Astrocyte (in vitro differentiated cells and primary cell): ENCODE measurements around the gene ACAD11. TPM values are rescaled to one million over a fixed set of nuclear protein-coding genes. Genes with fewer than 3 reads are reported as not detected.

Source experiments
- DNase-seq: peaks from one replicate; pipeline ENCODE4 v3.0.0-alpha.2; 2010; ENCODE audit warnings: low read depth
- FAIRE-seq: peaks from 2 replicates; lab custom pipeline; 2011; peaks lifted over from hg19 to GRCh38; lab: Jason Lieb, UNC
- H2AFZ ChIP-seq: 2 replicates; pipeline ENCODE4 v1.6.0; 2012; ENCODE audit warnings: low read depth, low read length, inconsistent platforms
- H3K27ac ChIP-seq: 2 replicates; pipeline ENCODE4 v1.5.1; 2011; ENCODE audit warnings: low read depth, low read length, inconsistent platforms
- H3K27me3 ChIP-seq: 2 replicates; pipeline ENCODE4 v1.6.0; 2011; ENCODE audit warnings: low read length, inconsistent platforms; ENCODE audit not compliant: insufficient read depth
- H3K36me3 ChIP-seq: 2 replicates; pipeline ENCODE4 v1.5.1; 2011; ENCODE audit warnings: low read length, inconsistent platforms; ENCODE audit not compliant: insufficient read depth
- H3K4me1 ChIP-seq: 2 replicates; pipeline ENCODE4 v1.5.1; 2011; ENCODE audit warnings: low read length, inconsistent platforms; ENCODE audit not compliant: insufficient read depth
- H3K4me2 ChIP-seq: 2 replicates; pipeline ENCODE4 v1.6.0; 2012; ENCODE audit warnings: low read length, inconsistent platforms
- H3K4me3 ChIP-seq: 2 replicates; pipeline ENCODE4 v1.5.1; 2011; ENCODE audit warnings: low read depth, mild to moderate bottlenecking, low read length, inconsistent platforms; ENCODE audit not compliant: insufficient read depth
- H3K79me2 ChIP-seq: 2 replicates; pipeline ENCODE4 v1.6.0; 2012; ENCODE audit warnings: mild to moderate bottlenecking, low read length, inconsistent platforms; ENCODE audit not compliant: insufficient read depth
- H3K9ac ChIP-seq: 2 replicates; pipeline ENCODE4 v1.6.0; 2012; ENCODE audit warnings: mild to moderate bottlenecking, low read length, inconsistent platforms
- H3K9me3 ChIP-seq: 2 replicates; pipeline ENCODE4 v1.5.1; 2012; ENCODE audit warnings: low read depth, mild to moderate bottlenecking, low read length, inconsistent platforms; ENCODE audit not compliant: insufficient read depth
- H4K20me1 ChIP-seq: 2 replicates; pipeline ENCODE4 v1.6.0; 2012; ENCODE audit warnings: low read length, inconsistent platforms; ENCODE audit not compliant: insufficient read depth
- H3K27ac Mint-ChIP-seq: one replicate; pipeline ENCODE4 v1.8.0; 2021; ENCODE audit warnings: mild to moderate bottlenecking, mixed read lengths; ENCODE audit not compliant: unreplicated experiment
- H3K27me3 Mint-ChIP-seq: one replicate; pipeline ENCODE4 v1.8.0; 2021; ENCODE audit warnings: low read depth, mixed read lengths; ENCODE audit not compliant: unreplicated experiment
- H3K36me3 Mint-ChIP-seq: one replicate; pipeline ENCODE4 v1.8.0; 2021; ENCODE audit warnings: low read depth, mixed read lengths; ENCODE audit not compliant: unreplicated experiment
- H3K4me1 Mint-ChIP-seq: one replicate; pipeline ENCODE4 v1.8.0; 2021; ENCODE audit warnings: low read depth, mixed read lengths; ENCODE audit not compliant: unreplicated experiment
- H3K4me3 Mint-ChIP-seq: one replicate; pipeline ENCODE4 v1.8.0; 2021; ENCODE audit warnings: mild to moderate bottlenecking, moderate library complexity, mixed read lengths; ENCODE audit not compliant: unreplicated experiment
- H3K9me3 Mint-ChIP-seq: one replicate; pipeline ENCODE4 v1.8.0; 2021; ENCODE audit warnings: mild to moderate bottlenecking, mixed read lengths; ENCODE audit not compliant: unreplicated experiment
- EZH2 ChIP-seq: IDR thresholded peaks from 2 replicates; pipeline ENCODE4 v1.6.1; 2012; ENCODE audit warnings: mild to moderate bottlenecking, low read length, inconsistent platforms; ENCODE audit not compliant: insufficient read depth
- total RNA-seq: library from RNA; stranded (reverse); gene quantifications from 2 replicates; pipeline ENCODE4 v1.2.1, GENCODE V29; 2021
- TF ChIP-seq, protein P1 (sequence below): IDR thresholded peaks from 2 replicates; pipeline ENCODE4 v1.5.1; 2011; ENCODE audit warnings: low read depth, mild to moderate bottlenecking, inconsistent platforms, low read length, moderate library complexity; ENCODE audit not compliant: insufficient read depth

ACAD11 gene
- total RNA-seq, 1 donor from 2014 or later: 13.0 TPM

DNA sequence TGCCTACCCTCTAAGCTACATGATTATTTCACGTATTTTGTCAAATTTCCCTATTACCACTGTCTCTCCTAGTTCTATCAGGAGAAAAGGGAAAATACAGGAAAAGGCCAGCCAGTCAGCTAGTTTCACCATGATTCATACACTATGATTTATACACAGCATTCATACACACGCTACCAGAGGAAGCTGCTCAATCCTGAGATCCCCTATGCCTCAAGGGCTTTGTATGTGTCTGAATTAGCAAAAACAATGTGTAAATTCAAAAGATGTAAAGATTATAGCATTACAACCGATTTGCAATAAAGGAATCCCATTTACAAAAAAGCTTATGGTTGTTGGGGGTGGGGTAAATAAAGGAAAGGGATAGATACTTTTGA lies 65.7 kb downstream of the ACAD11 start:
- Mint-ChIP-seq H3K36me3 (peaks cover 9% of the 10 kb centered on the region), H3K27me3 (no peaks in the 10 kb centered on the region), H3K9me3 (no peaks in the 10 kb centered on the region), H3K4me1 (peaks cover 19% of the 10 kb centered on the region), H3K27ac (peak overlapping the region; percentile 21), H3K4me3 (no peak overlapping the region)
- Histone ChIP-seq H3K27me3 (no peaks in the 10 kb centered on the region), H3K9me3 (no peaks in the 10 kb centered on the region), H4K20me1 (no peaks in the 10 kb centered on the region), H3K9ac (peak overlapping the region; percentile 52), H3K4me3 (no peak overlapping the region), H2AFZ (peak overlapping the region; percentile 71), H3K4me1 (peaks cover 17% of the 10 kb centered on the region), H3K36me3 (no peaks in the 10 kb centered on the region), H3K27ac (peak overlapping the region; percentile 83), H3K79me2 (no peaks in the 10 kb centered on the region), H3K4me2 (peak overlapping the region; percentile 65)
- TF ChIP-seq, protein P1, sequence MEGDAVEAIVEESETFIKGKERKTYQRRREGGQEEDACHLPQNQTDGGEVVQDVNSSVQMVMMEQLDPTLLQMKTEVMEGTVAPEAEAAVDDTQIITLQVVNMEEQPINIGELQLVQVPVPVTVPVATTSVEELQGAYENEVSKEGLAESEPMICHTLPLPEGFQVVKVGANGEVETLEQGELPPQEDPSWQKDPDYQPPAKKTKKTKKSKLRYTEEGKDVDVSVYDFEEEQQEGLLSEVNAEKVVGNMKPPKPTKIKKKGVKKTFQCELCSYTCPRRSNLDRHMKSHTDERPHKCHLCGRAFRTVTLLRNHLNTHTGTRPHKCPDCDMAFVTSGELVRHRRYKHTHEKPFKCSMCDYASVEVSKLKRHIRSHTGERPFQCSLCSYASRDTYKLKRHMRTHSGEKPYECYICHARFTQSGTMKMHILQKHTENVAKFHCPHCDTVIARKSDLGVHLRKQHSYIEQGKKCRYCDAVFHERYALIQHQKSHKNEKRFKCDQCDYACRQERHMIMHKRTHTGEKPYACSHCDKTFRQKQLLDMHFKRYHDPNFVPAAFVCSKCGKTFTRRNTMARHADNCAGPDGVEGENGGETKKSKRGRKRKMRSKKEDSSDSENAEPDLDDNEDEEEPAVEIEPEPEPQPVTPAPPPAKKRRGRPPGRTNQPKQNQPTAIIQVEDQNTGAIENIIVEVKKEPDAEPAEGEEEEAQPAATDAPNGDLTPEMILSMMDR: no peak
- TF ChIP-seq EZH2: no peak
- FAIRE-seq (peak; percentile 81), DNase-seq (peak; percentile 81)

DNA sequence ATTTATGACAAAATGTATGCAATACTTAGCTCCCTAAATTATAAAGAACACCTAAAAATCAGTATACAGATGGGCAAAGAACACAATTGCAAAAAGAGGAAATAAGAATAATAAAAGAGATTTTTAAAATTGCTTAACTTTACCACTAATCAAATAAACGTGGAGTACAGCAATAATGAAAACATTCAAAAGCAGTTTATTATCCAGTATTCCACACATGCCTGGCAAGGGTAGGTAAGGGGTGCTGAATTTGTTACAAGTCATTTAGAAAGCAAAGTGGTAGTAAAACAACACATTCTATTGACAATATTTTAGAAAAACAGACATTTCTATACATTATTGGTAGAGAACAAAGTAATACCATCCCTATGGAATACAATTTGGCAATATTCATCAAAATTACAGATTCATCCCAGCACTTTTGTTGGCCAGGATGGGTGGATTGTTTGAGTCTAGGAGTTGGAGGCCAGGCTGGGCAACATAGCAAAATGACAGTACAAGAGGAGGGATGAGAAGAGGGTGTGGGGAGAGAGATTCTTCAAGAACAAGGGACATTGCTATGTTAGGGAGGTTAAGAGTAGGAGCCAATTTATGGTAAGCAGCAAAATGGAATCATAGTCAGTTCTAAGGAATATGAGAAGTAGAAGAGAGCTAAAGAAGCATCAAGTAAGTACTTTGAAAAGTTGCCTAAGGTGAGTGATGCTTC lies 66.2 kb downstream of the ACAD11 start:
- H3K9me3 ChIP-seq: no peaks in the 10 kb centered on the region
- peak overlapping the region; percentile 71 for H2AFZ ChIP-seq
- FAIRE-seq (no peak), DNase-seq (no peak)
- H3K79me2 ChIP-seq: no peaks in the 10 kb centered on the region
- peak overlapping the region; percentile 4 for H3K27ac Mint-ChIP-seq
- H3K27me3 Mint-ChIP-seq: no peaks in the 10 kb centered on the region
- no peak for TF ChIP-seq EZH2
- TF ChIP-seq, protein P1: no peak
- no peaks in the 10 kb centered on the region for H4K20me1 ChIP-seq
- H3K4me1 ChIP-seq: peaks cover 17% of the 10 kb centered on the region
- H3K4me3 ChIP-seq: no peak overlapping the region
- H3K36me3 ChIP-seq: no peaks in the 10 kb centered on the region
- peaks cover 5% of the 10 kb centered on the region for H3K36me3 Mint-ChIP-seq
- H3K27me3 ChIP-seq: no peaks in the 10 kb centered on the region
- H3K9me3 Mint-ChIP-seq: no peaks in the 10 kb centered on the region
- no peak overlapping the region for H3K4me3 Mint-ChIP-seq
- H3K9ac ChIP-seq: peak overlapping the region; percentile 52
- H3K4me1 Mint-ChIP-seq: peaks cover 19% of the 10 kb centered on the region
- peak overlapping the region; percentile 83 for H3K27ac ChIP-seq
- peak overlapping the region; percentile 65 for H3K4me2 ChIP-seq

DNA sequence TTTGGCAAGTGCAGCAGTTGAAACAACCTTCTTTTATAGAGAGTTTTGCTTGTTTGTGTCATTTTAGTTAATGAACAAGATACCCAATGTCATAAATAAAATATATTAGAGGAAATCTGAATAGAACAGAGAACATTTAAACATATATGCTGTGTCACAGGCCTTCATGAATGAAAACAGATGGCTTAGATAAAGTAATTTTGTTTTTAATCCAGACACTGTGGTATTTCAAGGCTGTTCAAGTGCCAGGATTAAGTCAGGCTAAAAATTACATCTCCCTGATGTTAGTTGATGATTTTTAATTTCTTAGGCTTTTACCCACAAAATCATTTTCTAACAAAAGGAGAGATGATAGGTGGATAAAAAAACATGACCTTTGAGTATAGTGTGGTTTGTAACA lies 67.4 kb downstream of the ACAD11 start:
- Histone ChIP-seq H3K9me3 (no peaks in the 10 kb centered on the region), H3K4me3 (no peak overlapping the region), H2AFZ (no peak overlapping the region), H3K4me1 (peaks cover 17% of the 10 kb centered on the region), H4K20me1 (no peaks in the 10 kb centered on the region), H3K36me3 (no peaks in the 10 kb centered on the region), H3K27ac (no peak overlapping the region), H3K4me2 (no peak overlapping the region), H3K79me2 (no peaks in the 10 kb centered on the region), H3K27me3 (no peaks in the 10 kb centered on the region), H3K9ac (no peak overlapping the region)
- H3K27me3 Mint-ChIP-seq: no peaks in the 10 kb centered on the region
- TF ChIP-seq, protein P1: no peak
- no peak for TF ChIP-seq EZH2
- H3K36me3 Mint-ChIP-seq: peaks cover 5% of the 10 kb centered on the region
- no peak overlapping the region for H3K4me3 Mint-ChIP-seq
- FAIRE-seq (no peak), DNase-seq (no peak)
- peaks cover 19% of the 10 kb centered on the region for H3K4me1 Mint-ChIP-seq
- no peak overlapping the region for H3K27ac Mint-ChIP-seq
- H3K9me3 Mint-ChIP-seq: no peaks in the 10 kb centered on the region
